Activated naive CD4-positive, alpha-beta T cell treated with anti-CD3 and anti-CD28 coated beads, Interleukin-2, amount 50 U/mL, for 72 hours (primary cell): ENCODE measurements around the gene C3orf62. TPM values are rescaled to one million over a fixed set of nuclear protein-coding genes. Genes with fewer than 3 reads are reported as not detected.

ENCODE experiments used
- ATAC-seq, 2 donors: fragments of 150-1000 bp; cut with Tn5 transposase; 2 replicates each; pipeline ENCODE4 v1.10.0; 2021; ENCODE audit warnings: mild to moderate bottlenecking in 2 of 2, moderate library complexity in 2 of 2
- DNase-seq, 2 donors: peaks; one replicate each; pipeline ENCODE4 v3.0.0; 2021 to 2022; ENCODE audit warnings: low spot score in 2 of 2
- H3K27ac Mint-ChIP-seq, 2 donors: one replicate each; pipeline ENCODE4 v1.8.0; 2022; ENCODE audit warnings: mild to moderate bottlenecking in 2 of 2, mixed read lengths in 2 of 2
- H3K36me3 Mint-ChIP-seq, 2 donors: one replicate each; pipeline ENCODE4 v1.8.0; 2022; ENCODE audit warnings: mixed read lengths in 2 of 2
- H3K9me3 Mint-ChIP-seq, 2 donors: one replicate each; pipeline ENCODE4 v1.8.0; 2022; ENCODE audit warnings: mixed read lengths in 2 of 2
- total RNA-seq, 2 donors: library from RNA; stranded (reverse); gene quantifications; one replicate each; pipeline ENCODE4 v1.2.3, GENCODE V29; 2022

Gene C3orf62
- total RNA-seq, result 1 to 10 TPM; 4.3 to 5.4 TPM

DNA sequence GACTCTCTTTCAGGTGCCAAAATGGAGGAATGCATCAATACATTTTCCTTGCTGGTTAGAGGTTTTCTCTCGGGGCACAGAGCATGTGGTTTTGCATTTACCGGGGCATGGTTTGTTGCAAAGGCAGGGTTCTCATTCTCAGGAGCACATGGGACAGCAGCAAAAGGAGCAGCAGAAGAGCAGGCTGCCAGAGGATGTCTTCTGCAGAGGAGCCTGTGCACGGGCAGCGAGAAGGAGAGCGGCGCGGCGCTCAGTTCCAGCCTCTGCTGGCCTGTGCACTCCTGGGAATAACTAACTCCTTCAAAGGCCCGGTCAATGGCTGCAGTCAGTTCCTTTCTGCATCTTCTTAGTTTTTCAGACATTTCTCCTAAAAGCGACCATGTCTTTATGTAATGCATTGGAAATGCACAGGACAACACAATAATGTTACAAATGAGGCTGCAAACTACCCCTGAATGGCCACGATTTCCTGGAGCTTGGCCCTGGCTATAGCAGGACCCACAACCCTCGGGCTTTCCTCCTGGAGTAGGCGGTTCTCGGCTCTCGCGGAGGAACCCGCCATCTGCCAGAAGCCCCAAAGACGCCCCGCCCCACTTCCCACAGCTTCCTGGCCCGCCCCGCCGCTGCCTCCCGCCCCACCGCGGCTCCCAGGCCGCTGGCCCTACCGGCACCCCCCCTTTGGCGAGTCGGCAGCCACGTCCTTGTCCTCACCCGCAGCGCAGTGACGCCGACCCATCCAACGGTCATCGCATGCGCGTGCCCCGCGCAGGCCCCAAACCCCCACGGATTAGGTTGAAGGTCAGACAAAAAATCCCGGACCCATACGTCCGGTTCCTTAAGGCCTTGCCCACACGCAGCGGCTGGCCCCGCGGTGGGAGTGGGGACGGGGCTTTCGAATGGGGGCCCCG, at the start of gene C3orf62:
Gene C3orf62 (minus strand): TSS at position 758 of the 908 bp plus-strand sequence. CDS start 360 bp downstream, at position 398.
- Mint-ChIP-seq H3K9me3 (no peaks in the 10 kb centered on the region), H3K36me3 (peaks cover 5 to 23% of the 10 kb centered on the region in 2 donors), H3K27ac (peak within 1 kb of the TSS; percentile 84 to 93)
- peak; percentile 83 to 91 for ATAC-seq
- DNase-seq, result peak; percentile 77 to 84

DNA sequence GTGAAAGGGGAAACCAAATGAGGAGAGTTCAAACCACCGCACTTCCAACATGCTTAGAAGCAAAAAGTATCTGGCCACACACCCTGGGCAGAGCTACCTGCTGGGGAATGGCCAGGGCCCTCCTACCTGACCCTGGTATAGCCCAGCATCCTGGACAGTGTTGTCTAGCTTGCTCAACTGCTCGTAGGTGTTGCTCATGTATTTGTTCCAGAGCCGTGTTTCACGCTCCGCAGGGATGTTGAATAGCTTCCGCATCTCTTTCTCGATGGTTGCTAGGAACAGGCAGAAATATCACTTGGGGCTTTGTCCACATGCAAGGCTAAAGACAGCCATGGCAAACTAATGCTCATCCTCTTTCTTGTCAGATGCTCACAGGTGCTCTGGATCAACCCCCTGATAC, 47.7 kb upstream of the C3orf62 start:
- H3K36me3 Mint-ChIP-seq, result peaks cover 19% of the 10 kb centered on the region in 2 donors
- DNase-seq (no peak), ATAC-seq (no peak)
- H3K9me3 Mint-ChIP-seq, result no peaks in the 10 kb centered on the region
- peak overlapping the region in 1 of 2 donors; percentile 11 for H3K27ac Mint-ChIP-seq

DNA sequence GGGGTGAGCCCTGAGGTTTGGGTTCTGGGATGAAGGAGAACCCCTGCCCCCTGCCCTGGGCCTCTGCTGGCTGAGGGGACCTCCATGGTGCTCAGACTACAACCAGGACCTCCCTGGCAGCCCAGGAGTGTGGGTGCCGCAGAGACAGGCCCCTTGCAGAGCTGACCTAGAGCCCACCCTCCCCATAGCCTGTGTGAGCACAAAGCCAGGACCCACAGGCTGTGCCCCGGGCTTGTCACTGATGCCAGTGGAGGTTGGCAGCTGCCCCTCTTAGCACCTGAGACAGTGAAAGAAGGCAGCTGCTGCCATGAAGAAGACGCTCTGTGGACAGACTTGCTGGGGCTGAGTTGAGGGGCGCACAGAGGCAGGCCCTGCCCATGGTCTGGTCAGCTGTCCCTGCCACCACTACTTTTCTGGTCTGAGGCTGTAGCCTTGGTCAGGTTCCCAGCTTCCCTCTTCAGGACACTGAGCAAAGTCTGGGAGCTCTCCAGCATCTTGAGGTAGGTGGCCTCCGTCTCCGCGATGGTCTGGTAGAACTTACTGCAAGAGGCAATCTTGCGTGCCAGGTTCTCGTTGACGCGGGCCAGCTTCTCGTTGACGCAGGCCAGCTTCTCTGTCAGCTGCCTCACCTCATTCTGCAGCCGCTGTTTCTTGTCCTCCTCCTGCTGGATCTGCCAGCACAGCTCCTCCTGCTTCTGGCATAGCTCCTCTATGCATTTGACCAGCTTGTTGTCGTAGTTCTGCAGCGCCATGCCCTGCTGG, 39.8 kb upstream of the C3orf62 start:
- Mint-ChIP-seq H3K27ac (no peak overlapping the region), H3K9me3 (no peaks in the 10 kb centered on the region), H3K36me3 (peaks cover 6% of the 10 kb centered on the region in 2 donors)
- DNase-seq (no peak), ATAC-seq (no peak)

DNA sequence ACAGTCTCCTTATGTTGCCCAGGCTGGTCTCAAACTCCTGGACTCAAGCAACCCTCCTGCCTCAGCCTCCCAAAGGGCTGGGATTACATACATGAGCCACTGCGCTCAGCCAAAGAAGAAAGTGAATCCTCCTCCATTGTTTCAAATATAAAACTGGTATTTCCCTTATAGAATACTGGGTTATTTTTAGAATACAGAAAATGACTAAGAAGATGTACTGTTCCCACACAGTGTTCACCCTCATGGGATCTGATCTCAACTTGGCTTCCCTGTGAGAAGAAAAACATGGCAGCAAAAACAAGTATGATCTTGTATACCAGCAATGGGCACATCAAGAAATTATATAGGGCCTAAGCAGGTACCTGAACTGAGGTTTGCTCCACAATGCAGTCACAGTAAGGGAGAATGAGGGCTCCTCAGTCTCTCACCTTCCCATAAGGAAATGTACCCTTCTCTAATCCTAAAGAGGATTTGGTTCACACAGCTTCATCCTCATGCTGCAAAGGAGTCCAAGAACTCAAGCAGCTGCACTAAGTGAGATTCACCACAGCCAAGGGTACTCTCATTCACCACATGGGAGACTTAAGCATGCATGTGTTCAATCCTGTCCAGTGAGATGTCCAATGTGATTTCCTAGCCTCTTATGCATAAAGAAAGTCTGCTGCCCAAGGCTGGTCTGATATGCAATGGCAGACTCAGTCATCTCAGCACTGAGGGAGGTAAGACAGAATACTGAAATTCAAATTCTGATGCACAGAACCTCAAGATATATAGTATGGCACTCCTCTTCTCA, 37.1 kb upstream of the C3orf62 start:
- Mint-ChIP-seq H3K36me3 (no peaks in the 10 kb centered on the region), H3K27ac (peak overlapping the region in 1 of 2 donors; percentile 68), H3K9me3 (no peaks in the 10 kb centered on the region)
- ATAC-seq (peak in 1 of 2 donors; percentile 43), DNase-seq (no peak)

DNA sequence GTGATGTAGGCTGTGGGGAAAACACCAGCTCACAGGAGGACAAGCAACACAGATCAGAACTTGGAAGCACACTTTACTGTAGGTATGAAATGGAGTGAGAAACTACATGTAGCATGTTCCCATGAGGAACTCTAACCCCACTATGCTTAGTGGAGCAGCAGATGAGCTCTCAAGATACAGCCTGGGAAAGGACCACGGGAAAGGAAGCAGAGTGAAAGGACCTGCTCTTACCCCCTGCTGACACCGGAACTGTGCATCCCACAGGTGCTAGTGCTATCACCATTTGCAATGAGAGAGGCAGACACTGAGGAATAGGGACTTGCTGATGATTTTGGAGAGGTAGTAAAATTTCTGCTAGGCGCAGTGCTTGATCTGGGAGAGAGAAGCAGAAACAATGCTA, 34.3 kb upstream of the C3orf62 start:
- ATAC-seq (no peak), DNase-seq (no peak)
- H3K27ac Mint-ChIP-seq, result no peak overlapping the region
- no peaks in the 10 kb centered on the region for H3K9me3 Mint-ChIP-seq
- H3K36me3 Mint-ChIP-seq, result no peaks in the 10 kb centered on the region

DNA sequence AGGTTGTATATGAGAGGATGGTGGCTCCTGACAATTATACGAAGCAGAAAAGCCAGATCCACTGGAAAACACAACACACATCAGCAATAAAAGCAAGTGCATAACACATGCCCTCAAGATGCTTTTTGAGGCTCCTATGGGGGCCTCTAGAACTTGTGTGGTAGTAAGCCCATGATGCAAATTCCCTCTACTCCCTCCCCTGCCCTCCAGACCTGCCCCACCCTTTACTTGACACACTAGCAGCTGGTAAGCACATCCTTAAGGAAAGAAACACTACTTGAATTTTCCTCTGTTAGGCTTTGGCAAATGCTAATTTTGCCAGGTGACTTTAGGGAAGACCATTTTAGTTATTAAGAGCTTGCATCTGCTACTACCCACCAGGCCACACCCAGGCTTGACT, 33.6 kb upstream of the C3orf62 start:
- Mint-ChIP-seq H3K9me3 (no peaks in the 10 kb centered on the region), H3K36me3 (no peaks in the 10 kb centered on the region), H3K27ac (peak overlapping the region in 1 of 2 donors; percentile 65)
- ATAC-seq (no peak), DNase-seq (no peak)

DNA sequence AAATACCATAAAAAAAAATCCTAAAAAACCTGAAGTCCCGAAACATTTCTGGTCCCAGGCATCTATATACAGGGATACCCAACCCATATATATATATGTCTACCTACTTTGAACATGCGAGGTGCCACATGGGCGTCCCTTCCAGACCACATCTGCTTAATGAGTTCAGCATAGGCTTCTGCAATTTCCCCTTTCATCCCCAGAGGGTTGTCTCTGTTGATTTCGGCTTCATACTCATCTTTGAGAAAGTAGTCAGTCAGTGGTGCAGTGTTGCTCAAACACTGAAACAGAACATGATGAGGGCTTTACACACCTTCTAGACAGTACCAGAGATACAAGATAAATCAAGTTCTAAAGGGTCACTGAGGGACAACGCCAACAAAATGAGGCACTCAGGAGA, 28.6 kb upstream of the C3orf62 start:
- H3K9me3 Mint-ChIP-seq, result no peaks in the 10 kb centered on the region
- peak overlapping the region in 1 of 2 donors; percentile 56 for H3K27ac Mint-ChIP-seq
- ATAC-seq, result no peak
- no peaks in the 10 kb centered on the region for H3K36me3 Mint-ChIP-seq
- no peak for DNase-seq

DNA sequence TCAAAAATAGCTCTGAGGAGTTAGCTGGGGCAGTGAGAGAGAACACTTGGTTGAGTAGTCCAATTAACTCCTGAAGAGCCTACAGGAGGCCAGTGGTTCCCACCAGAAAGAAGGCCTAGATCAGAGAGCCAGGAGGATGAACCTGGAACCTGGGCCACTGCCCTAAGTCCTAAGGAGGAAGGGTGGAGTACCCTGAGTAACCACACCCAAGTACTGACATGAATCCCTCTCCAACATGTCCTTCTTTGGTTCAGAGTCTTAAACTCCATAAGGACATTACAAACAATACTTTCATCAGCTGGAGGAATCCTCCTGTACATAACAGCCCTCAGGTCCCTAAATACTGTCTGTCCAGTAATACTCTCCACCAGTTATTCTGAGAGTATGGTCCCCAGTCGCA, 25.6 kb upstream of the C3orf62 start:
- Mint-ChIP-seq H3K36me3 (peaks cover 0 to 13% of the 10 kb centered on the region in 2 donors), H3K27ac (peak overlapping the region in 1 of 2 donors; percentile 5), H3K9me3 (no peaks in the 10 kb centered on the region)
- ATAC-seq (no peak), DNase-seq (no peak)

DNA sequence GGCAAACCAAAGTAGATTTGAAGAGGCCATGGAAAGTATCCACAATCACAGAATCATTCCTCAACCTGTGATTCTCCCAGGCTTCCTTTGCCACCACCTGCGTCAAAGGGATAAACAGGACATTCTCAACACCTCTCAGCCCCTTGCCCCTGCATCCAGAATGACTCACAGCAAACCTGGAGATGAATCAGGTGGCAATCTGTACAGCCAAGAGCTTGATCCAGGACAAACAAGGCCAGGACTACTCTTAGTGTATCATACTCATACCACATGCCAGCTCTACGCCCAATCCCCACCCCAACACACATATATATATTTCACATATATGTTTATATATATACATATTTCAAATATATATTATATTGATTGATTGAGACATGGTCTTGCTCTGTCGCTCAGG, 23.6 kb upstream of the C3orf62 start:
- Mint-ChIP-seq H3K36me3 (peaks cover 9 to 21% of the 10 kb centered on the region in 2 donors), H3K27ac (peak overlapping the region in 1 of 2 donors; percentile 72)

DNA sequence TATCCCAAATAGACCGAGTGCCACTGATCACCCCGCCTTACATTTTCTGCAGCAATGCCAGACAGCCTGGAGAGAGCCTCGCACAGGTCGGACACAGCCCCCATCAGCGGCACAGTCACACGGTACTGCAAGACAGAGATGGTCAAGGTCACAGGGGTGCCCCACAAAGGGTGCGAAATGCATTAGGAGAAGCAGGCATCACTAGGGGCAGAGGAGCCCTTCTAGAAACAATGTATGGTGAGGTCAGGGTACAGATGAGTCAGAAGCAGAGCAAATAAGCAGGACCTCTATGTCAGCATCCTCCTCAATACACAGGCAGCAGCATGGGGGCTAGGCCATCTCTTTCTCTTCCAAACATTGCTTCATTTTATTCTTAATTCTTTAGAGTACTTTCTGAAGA, 21.5 kb upstream of the C3orf62 start:
- Mint-ChIP-seq H3K9me3 (no peaks in the 10 kb centered on the region), H3K36me3 (peaks cover 20 to 29% of the 10 kb centered on the region in 2 donors), H3K27ac (peak overlapping the region in 1 of 2 donors; percentile 22)
- no peak for ATAC-seq
- no peak for DNase-seq

More for the DNA sequence above, 23.6 kb upstream of the C3orf62 start:
- no peak for DNase-seq
- H3K9me3 Mint-ChIP-seq, result no peaks in the 10 kb centered on the region
- ATAC-seq, result no peak

DNA sequence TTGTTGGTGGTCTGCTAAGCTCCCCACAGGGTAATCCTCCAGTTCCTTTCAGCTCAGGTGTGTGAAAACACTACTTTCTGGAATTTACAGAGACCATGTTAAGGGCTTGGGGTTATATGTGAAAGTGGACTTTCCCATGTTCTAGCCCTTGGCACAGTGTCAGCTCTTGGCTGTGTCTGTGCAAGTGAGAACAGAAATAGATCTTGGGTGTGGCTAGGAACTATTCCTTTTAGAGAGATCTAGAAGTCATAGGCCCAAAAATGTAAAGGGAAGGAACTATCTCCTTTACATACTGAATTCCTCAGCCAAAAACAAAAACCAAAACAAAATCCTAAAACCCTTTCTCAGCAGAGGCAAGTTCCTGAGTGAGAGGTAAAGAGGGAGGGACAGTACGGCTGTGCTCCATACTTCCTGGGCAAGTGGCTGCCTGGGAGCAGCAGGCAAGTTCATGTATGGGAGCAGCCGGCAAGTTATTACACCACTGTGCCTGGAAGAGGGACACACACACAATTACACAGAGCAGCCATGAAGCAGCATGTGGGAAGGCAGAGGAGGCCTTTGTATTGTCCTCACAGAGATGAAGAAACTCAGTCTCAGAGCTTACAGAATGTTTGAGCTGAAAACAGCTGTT, 19.9 kb upstream of the C3orf62 start:
- ATAC-seq, result no peak
- no peaks in the 10 kb centered on the region for H3K9me3 Mint-ChIP-seq
- peaks cover 27 to 29% of the 10 kb centered on the region in 2 donors for H3K36me3 Mint-ChIP-seq
- H3K27ac Mint-ChIP-seq, result peak overlapping the region; percentile 52 to 65
- no peak for DNase-seq

DNA sequence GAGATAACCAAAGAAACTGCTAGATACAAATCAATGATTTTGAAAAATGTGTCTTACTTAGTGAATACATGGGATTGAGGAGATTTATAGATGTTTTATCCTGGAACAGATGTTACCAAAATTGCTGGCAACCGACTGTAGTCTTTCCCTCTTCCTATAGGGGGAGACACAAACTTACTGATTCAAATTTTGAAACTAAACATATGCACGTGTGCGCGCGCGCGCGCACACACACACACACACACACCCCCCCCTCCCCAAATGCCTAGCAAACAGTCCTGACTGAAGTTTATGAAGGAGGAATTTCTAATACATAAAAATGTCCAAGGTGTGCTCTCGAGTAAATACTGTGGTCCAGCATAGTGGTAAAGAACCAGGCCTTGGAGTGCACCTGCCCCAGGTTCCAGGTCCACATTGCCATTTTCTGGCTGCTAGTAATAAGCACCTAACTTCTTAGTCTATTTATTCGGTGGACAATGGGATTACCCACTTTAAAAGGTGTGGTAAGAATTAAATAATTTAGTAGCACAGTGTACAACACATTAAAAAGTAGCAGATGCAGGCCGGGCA, 18.5 kb upstream of the C3orf62 start:
- DNase-seq, result peak in 1 of 2 donors; percentile 29
- H3K27ac Mint-ChIP-seq, result peak overlapping the region in 1 of 2 donors; percentile 74
- ATAC-seq, result peak; percentile 35 to 43
- peaks cover 28 to 29% of the 10 kb centered on the region in 2 donors for H3K36me3 Mint-ChIP-seq
- H3K9me3 Mint-ChIP-seq, result no peaks in the 10 kb centered on the region

DNA sequence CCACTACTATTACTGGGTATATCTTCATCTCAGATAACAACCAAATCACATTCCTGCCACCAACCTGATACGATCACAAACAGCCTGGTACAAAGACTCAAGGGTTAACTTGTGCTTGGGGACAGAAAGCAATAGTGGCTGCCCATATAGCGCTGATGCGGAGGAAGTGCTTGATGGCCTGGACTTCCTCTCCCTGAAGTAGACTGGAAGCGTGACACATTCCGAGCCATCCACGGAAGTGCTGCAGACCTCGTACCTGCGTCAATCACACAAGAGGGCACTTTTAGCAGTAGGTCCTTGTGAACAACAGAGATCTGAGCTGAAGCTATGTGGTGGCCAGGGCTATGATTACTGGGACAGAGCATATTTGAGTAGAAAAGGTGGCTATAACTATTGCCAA, 17.3 kb upstream of the C3orf62 start:
- Mint-ChIP-seq H3K27ac (no peak overlapping the region), H3K9me3 (no peaks in the 10 kb centered on the region), H3K36me3 (peaks cover 21 to 28% of the 10 kb centered on the region in 2 donors)
- ATAC-seq (no peak), DNase-seq (no peak)

DNA sequence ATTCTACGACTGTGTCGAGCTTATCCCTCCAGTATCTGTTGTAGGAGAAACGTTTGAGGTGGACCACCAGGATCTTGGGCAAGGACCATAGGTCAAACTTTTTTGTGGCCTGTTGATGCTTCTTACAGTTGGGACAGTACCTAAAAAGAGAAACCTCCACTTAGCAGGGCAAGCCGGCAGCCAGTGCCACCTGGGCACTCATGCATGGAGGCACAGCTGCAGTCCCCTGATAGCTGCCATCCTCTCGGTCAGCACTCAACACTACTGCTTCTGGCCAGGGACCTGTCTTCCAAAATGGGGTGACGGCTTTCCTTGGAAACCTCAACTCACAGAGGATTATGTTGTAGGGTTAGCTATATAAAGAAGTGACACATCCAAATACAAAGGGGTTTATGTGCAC, 7.0 kb upstream of the C3orf62 start:
- no peak for ATAC-seq
- H3K36me3 Mint-ChIP-seq, result peaks cover 20 to 31% of the 10 kb centered on the region in 2 donors
- H3K27ac Mint-ChIP-seq, result peak overlapping the region in 1 of 2 donors; percentile 51
- DNase-seq, result no peak
- H3K9me3 Mint-ChIP-seq, result no peaks in the 10 kb centered on the region

DNA sequence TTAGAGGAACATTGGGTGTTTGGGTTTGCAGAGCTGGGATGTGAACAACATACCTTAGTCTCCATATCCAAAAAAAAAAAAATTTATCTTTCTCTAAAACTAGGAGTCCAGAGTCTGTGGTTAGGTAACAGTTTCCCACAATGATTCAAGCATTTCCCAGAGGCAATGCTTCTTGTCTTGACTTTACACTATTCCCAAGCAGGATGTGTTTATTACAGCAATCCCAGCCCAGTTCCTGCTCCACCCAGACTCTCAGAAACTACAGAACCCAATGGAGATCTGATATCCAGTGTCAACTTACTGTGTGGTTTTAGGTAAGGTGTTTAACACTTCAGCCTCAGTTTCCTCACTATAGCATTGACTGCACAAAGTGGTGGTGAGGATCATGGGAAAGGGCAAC, 2.3 kb upstream of the C3orf62 start:
- Mint-ChIP-seq H3K36me3 (peaks cover 11 to 32% of the 10 kb centered on the region in 2 donors), H3K9me3 (no peaks in the 10 kb centered on the region), H3K27ac (peak overlapping the region in 1 of 2 donors; percentile 72)
- no peak for DNase-seq
- ATAC-seq, result no peak

DNA sequence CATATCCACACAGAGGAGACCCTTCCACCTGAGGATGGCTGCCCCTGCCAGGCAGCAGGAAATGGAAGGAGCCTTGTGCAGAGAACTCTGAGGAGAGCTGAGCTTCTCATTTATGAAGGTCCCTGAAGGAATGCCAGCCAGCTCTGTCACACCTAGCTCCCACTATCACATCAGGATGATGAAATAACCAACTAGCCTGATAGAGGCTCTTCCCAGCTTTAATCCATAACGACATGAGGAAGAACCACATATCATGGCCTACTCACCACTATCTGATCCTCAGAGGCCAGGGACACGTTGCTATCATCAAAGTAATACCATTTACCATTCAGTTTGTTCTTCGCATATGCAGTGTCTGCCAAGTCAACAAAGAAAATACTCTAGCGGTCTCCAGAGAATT, 1.5 kb upstream of the C3orf62 start:
- DNase-seq (no peak), ATAC-seq (no peak)
- Mint-ChIP-seq H3K27ac (peak overlapping the region; percentile 37 to 71), H3K36me3 (peaks cover 5 to 24% of the 10 kb centered on the region in 2 donors), H3K9me3 (no peaks in the 10 kb centered on the region)
